K562 (cell line): ENCODE results near the gene FAM167B.

Experiments
- BRCA1 ChIP-seq, 2 experiments: fragments of 450-650 bp in 1 of 2; sonication (generic) in 1 of 2; formaldehyde crosslinking in 1 of 2; IDR thresholded peaks; 2 replicates each; pipeline versions ENCODE4 v1.5.0 to v1.6.1; 2017 to 2020; ENCODE audit warnings: mild to moderate bottlenecking in 1 of 2, missing genetic modification reagents in 1 of 2
- CGGBP1 ChIP-seq: fragments of 250-450 bp; sonication (Bioruptor Pico); IDR thresholded peaks from 2 replicates; pipeline ENCODE4 v1.9.0; 2021; ENCODE audit warnings: mild to moderate bottlenecking
- CTCF ChIP-seq, 3 experiments: IDR thresholded peaks in 2 of 3; conservative IDR thresholded peaks in 1 of 3; 2 replicates each; pipeline ENCODE4 v1.5.1; 2011 to 2012; ENCODE audit warnings: low read length in 3 of 3, mild to moderate bottlenecking in 3 of 3, control low read depth in 2 of 3, improper control_type of control experiment in 1 of 3, inconsistent platforms in 1 of 3, low read depth in 1 of 3, mixed read lengths in 1 of 3, moderate library complexity in 1 of 3; ENCODE audit not compliant: insufficient read depth in 2 of 3
- ELF1 ChIP-seq: fragments of 200-800 bp; sonication (Bioruptor generic); IDR thresholded peaks from 2 replicates; pipeline ENCODE4 v1.6.1; 2016; ENCODE audit warnings: missing genetic modification characterization, missing compliant biosample characterization
- MTA1 ChIP-seq: fragments of 450-650 bp; IDR thresholded peaks from 2 replicates; pipeline ENCODE4 v1.6.1; 2017; ENCODE audit warnings: borderline replicate concordance
- PHF21A ChIP-seq: fragments of 450-650 bp; IDR thresholded peaks from 2 replicates; pipeline ENCODE4 v1.6.1; 2017; ENCODE audit warnings: low read depth, borderline replicate concordance
- POLR2A ChIP-seq: fragments of 450-650 bp; conservative IDR thresholded peaks from 2 replicates; pipeline ENCODE4 v1.6.1; 2016
- POLR2AphosphoS5 ChIP-seq: IDR thresholded peaks from 2 replicates; pipeline ENCODE4 v1.6.1; 2011; ENCODE audit warnings: mild to moderate bottlenecking, low read depth, low read length, moderate library complexity; ENCODE audit not compliant: control insufficient read depth, insufficient read depth
- RFX5 ChIP-seq: IDR thresholded peaks from 2 replicates; pipeline ENCODE4 v1.6.1; 2011; ENCODE audit warnings: low read depth, mild to moderate bottlenecking, improper control_type of control experiment, low read length
- STAT6 ChIP-seq: sonication (generic); formaldehyde crosslinking; IDR thresholded peaks from 2 replicates; pipeline ENCODE4 v1.8.1; 2023; ENCODE audit warnings: mild to moderate bottlenecking, missing genetic modification reagents
- ZNF592 ChIP-seq: fragments of 450-650 bp; IDR thresholded peaks from 2 replicates; pipeline ENCODE4 v1.6.1; 2017; ENCODE audit warnings: antibody characterized with exemption, mild to moderate bottlenecking
- TF ChIP-seq, protein P1 (sequence below): fragments of 450-650 bp; conservative IDR thresholded peaks from 2 replicates; pipeline ENCODE4 v1.6.1; 2016; ENCODE audit warnings: missing genetic modification characterization, low read depth, mild to moderate bottlenecking, missing compliant biosample characterization, moderate library complexity
- TF ChIP-seq, protein P2 (sequence below), 2 experiments: fragments of 450-650 bp in 1 of 2; IDR thresholded peaks; 2 replicates each; pipeline ENCODE4 v1.6.1; 2011 to 2017; ENCODE audit warnings: low read depth in 2 of 2, antibody characterized with exemption in 1 of 2, borderline replicate concordance in 1 of 2, low read length in 1 of 2, mild to moderate bottlenecking in 1 of 2, mixed read lengths in 1 of 2; ENCODE audit not compliant: control insufficient read depth in 1 of 2
- TF ChIP-seq, protein P3 (sequence below): fragments of 450-650 bp; IDR thresholded peaks from one replicate; pipeline ENCODE4 v1.6.1; 2018; ENCODE audit warnings: mild to moderate bottlenecking, moderate library complexity; ENCODE audit not compliant: partially characterized antibody

- TF ChIP-seq POLR2A (no peak), CTCF (IDR thresholded peaks at IDR 0.05 in 2 of 3, conservative IDR thresholded peaks at IDR 0.05 in 1 of 3; ENCODE audit: insufficient read depth in 2 of 3, low read depth in 1 of 3, low read length in 3 of 3) (no peak), CGGBP1 (no peak), ELF1 (tag) (no peak), POLR2AphosphoS5 (no peak), MTA1 (no peak), BRCA1 (IDR thresholded peaks at IDR 0.05) (no peak), BRCA1 (CRISPR knock-in tag; IDR thresholded peaks at IDR 0.05) (no peak), STAT6 (CRISPR knock-in tag) (no peak), RFX5 (no peak), ZNF592 (no peak), PHF21A (no peak)
- TF ChIP-seq, protein P1, sequence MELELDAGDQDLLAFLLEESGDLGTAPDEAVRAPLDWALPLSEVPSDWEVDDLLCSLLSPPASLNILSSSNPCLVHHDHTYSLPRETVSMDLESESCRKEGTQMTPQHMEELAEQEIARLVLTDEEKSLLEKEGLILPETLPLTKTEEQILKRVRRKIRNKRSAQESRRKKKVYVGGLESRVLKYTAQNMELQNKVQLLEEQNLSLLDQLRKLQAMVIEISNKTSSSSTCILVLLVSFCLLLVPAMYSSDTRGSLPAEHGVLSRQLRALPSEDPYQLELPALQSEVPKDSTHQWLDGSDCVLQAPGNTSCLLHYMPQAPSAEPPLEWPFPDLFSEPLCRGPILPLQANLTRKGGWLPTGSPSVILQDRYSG (tag), result no peak
- TF ChIP-seq, protein P2, sequence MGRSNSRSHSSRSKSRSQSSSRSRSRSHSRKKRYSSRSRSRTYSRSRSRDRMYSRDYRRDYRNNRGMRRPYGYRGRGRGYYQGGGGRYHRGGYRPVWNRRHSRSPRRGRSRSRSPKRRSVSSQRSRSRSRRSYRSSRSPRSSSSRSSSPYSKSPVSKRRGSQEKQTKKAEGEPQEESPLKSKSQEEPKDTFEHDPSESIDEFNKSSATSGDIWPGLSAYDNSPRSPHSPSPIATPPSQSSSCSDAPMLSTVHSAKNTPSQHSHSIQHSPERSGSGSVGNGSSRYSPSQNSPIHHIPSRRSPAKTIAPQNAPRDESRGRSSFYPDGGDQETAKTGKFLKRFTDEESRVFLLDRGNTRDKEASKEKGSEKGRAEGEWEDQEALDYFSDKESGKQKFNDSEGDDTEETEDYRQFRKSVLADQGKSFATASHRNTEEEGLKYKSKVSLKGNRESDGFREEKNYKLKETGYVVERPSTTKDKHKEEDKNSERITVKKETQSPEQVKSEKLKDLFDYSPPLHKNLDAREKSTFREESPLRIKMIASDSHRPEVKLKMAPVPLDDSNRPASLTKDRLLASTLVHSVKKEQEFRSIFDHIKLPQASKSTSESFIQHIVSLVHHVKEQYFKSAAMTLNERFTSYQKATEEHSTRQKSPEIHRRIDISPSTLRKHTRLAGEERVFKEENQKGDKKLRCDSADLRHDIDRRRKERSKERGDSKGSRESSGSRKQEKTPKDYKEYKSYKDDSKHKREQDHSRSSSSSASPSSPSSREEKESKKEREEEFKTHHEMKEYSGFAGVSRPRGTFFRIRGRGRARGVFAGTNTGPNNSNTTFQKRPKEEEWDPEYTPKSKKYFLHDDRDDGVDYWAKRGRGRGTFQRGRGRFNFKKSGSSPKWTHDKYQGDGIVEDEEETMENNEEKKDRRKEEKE (IDR thresholded peaks at IDR 0.05; ENCODE audit: borderline replicate concordance in 1 of 2, control insufficient read depth in 1 of 2, low read depth in 2 of 2, low read length in 1 of 2), result no peak
- TF ChIP-seq, protein P3, sequence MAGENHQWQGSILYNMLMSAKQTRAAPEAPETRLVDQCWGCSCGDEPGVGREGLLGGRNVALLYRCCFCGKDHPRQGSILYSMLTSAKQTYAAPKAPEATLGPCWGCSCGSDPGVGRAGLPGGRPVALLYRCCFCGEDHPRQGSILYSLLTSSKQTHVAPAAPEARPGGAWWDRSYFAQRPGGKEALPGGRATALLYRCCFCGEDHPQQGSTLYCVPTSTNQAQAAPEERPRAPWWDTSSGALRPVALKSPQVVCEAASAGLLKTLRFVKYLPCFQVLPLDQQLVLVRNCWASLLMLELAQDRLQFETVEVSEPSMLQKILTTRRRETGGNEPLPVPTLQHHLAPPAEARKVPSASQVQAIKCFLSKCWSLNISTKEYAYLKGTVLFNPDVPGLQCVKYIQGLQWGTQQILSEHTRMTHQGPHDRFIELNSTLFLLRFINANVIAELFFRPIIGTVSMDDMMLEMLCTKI, result no peak
These were observed 7.7 kb upstream of the FAM167B start for GRCh38 chr1:32239337-32239736.
